HAP-1 (cell line): ENCODE results near the gene FBL.
A peak's percentile ranks its signal among the peaks of the same experiment; 100 is the strongest.

Source experiments
- DNase-seq, 2 experiments: peaks; one replicate each; pipeline ENCODE4 v3.0.0-alpha.2; 2016 to 2020; ENCODE audit warnings: low spot score in 2 of 2
- H3K27me3 ChIP-seq: fragments of 250-450 bp; sonication (Bioruptor Pico); 2 replicates; pipeline ENCODE4 v1.5.1; 2020; ENCODE audit warnings: low read depth, mild to moderate bottlenecking, moderate library complexity
- H3K36me3 ChIP-seq: fragments of 250-450 bp; sonication (Bioruptor Pico); replicated peaks from 2 replicates; pipeline ENCODE4 v1.5.1; 2020; ENCODE audit warnings: mild to moderate bottlenecking
- H3K4me1 ChIP-seq: fragments of 250-450 bp; sonication (Bioruptor Pico); 2 replicates; pipeline ENCODE4 v1.5.1; 2020; ENCODE audit warnings: mild to moderate bottlenecking
- H3K4me3 ChIP-seq: fragments of 250-450 bp; sonication (Bioruptor Pico); 2 replicates; pipeline ENCODE4 v1.5.1; 2020; ENCODE audit warnings: mild to moderate bottlenecking, moderate library complexity
- H3K9me3 ChIP-seq: fragments of 250-450 bp; sonication (Bioruptor Pico); 2 replicates; pipeline ENCODE4 v1.5.1; 2020; ENCODE audit warnings: mild to moderate bottlenecking, moderate library complexity
- in situ Hi-C: fragments of 300-500 bp; cut with MboI; formaldehyde crosslinking; loops from 3 replicates; pipeline ENCODE4 v1.14.3; 2020; ENCODE audit warnings: low sequenced_read_pairs, inconsistent platforms, mixed read lengths

The FBL gene

DNA sequence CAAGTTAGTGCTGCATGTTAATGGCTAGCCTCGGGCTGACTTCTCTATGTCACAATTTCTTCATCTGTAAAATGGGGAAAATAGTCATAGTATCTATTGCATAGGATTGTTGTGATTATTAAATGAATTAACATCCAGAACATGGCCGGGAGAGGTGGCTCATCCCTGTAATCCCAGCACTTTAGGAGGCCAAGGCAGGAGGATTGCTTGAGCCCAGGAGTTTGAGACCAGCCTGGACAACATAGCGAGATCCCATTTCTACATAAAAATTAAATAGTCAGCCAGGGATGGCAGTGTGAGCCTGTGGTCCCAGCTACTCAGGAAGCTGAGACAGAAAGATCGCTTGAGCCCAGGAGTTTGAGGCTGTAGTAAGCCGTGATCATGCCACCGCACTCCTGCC is 21.8 kb upstream of the FBL start:
- no peaks in the 10 kb centered on the region for H3K4me1 ChIP-seq
- 0 out of 2 replicates have a peak, but pooled peaks cover 2% of the 10 kb centered on the region for H3K27me3 ChIP-seq
- no peaks in the 10 kb centered on the region for H3K9me3 ChIP-seq
- no peak for DNase-seq
- no peak overlapping the region for H3K4me3 ChIP-seq
- H3K36me3 ChIP-seq, result no peaks in the 10 kb centered on the region
- in situ Hi-C loops, result no loop called here

DNA sequence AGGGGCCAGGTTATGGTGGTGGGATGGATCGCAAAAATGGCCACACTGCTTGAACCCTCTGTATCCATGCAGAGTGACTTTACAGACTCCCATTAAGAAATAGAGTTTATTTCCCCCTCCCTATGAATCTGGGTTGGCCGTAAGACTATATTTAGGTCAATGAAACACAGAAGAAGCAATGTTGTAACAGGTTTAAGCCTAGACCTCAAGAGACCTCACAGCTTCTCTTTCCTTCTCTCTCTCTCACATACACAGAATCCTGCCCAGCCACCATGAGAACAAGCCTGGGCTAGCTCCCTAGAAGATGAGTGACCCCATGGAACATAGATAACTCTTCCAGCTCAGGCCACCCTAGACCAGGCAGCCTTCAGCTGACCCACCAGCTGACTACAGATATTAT is 21.0 kb upstream of the FBL start:
- 0 out of 2 replicates have a peak, but pooled peaks cover 2% of the 10 kb centered on the region for H3K27me3 ChIP-seq
- in situ Hi-C loops, result no loop called here
- H3K36me3 ChIP-seq, result no peaks in the 10 kb centered on the region
- H3K4me3 ChIP-seq, result no peak overlapping the region
- no peak for DNase-seq
- H3K9me3 ChIP-seq, result no peaks in the 10 kb centered on the region
- no peaks in the 10 kb centered on the region for H3K4me1 ChIP-seq

DNA sequence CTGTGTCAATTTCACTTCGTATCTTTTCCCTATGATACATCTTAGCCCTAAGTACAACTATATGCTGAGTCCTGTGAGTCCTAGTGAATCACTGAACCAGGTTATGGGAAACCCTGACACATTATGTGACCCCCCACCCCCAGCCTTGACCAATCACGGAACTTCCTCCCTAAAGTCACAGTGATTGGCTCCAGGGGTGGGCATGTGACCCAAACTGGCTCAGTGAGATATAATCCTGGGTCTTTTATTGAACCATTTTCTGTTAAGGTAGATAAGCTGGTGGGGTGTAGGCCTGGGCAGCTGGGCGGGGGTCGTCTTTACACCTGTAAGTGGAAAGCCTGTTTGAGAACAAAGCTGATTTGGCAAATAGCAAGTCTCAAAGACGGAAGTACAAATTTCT is 19.8 kb upstream of the FBL start:
- Histone ChIP-seq H3K4me3 (no peak overlapping the region), H3K27me3 (0 out of 2 replicates have a peak, but pooled peaks cover 2% of the 10 kb centered on the region), H3K9me3 (no peaks in the 10 kb centered on the region), H3K4me1 (no peaks in the 10 kb centered on the region), H3K36me3 (no peaks in the 10 kb centered on the region)
- no peak for DNase-seq
- in situ Hi-C loops, result no loop called here

- 0 out of 2 replicates have a peak, but pooled peaks cover 2% of the 10 kb centered on the region for H3K27me3 ChIP-seq
- H3K36me3 ChIP-seq, result no peaks in the 10 kb centered on the region
- H3K4me1 ChIP-seq, result no peaks in the 10 kb centered on the region
- H3K9me3 ChIP-seq, result no peaks in the 10 kb centered on the region
- in situ Hi-C loops, result no loop called here
- no peak overlapping the region for H3K4me3 ChIP-seq
- no peak for DNase-seq
These were observed 19.0 kb upstream of the FBL start for GRCh38 chr19:39865186-39865585.

DNA sequence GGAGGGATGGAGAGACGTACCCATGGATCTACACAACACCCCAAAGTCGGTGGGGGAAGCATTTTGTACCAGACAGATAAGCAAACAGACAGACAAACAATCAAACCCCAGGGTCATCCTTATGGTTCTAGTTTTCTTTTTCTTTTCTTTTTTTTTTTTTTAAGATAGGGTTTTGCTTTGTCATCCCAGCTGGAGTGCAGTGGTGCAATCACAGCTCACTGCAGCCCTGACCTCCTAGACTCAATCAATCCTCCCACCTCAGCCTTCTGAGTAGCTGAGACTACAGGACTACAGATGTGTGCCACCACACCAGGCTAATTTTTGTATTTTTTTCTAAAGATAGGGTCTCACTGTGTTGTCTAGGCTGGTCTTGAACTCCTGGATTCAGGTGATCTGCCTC is 17.9 kb upstream of the FBL start:
- H3K9me3 ChIP-seq, result no peaks in the 10 kb centered on the region
- peaks cover 4% of the 10 kb centered on the region for H3K4me1 ChIP-seq
- no peaks in the 10 kb centered on the region for H3K36me3 ChIP-seq
- H3K4me3 ChIP-seq, result no peak overlapping the region
- DNase-seq, result no peak
- in situ Hi-C loops, result no loop called here
- 0 out of 2 replicates have a peak, but pooled peaks cover 2% of the 10 kb centered on the region for H3K27me3 ChIP-seq

GRCh38 chr19:39858541-39858940 is 12.4 kb upstream of the FBL start:
- DNase-seq, result peak; percentile 61 to 80
- no peaks in the 10 kb centered on the region for H3K9me3 ChIP-seq
- H3K36me3 ChIP-seq, result no peaks in the 10 kb centered on the region
- no peaks in the 10 kb centered on the region for H3K27me3 ChIP-seq
- in situ Hi-C loops, result no loop called here
- peaks cover 4% of the 10 kb centered on the region for H3K4me1 ChIP-seq
- no peak overlapping the region for H3K4me3 ChIP-seq

GRCh38 chr19:39852882-39853281 is 6.7 kb upstream of the FBL start:
- Histone ChIP-seq H3K4me1 (peaks cover 4% of the 10 kb centered on the region; the same call in 1 of the 2 replicates), H3K36me3 (no peaks in the 10 kb centered on the region), H3K4me3 (no peak overlapping the region), H3K27me3 (no peaks in the 10 kb centered on the region), H3K9me3 (no peaks in the 10 kb centered on the region)
- in situ Hi-C loops, result no loop called here
- no peak for DNase-seq

DNA sequence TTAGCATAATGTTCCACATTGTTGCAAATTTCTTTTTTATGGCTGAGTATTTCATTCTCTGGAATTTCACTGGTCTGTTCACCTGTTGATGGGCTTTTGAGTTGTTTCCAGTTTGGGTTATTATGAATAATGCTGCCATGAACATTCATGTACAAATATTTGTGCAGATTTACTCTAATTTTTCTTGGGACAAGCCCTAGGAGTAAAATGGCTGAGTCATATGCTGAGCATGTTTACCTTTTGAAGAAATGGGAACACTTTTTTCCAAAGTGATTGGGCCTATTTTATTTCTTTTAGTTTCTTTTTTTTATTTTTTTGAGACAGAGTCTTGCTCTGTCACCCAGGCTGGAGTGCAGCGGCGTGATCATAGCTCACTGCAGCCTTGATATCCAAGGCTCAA is 4.7 kb upstream of the FBL start:
- in situ Hi-C loops, result no loop called here
- no peaks in the 10 kb centered on the region for H3K36me3 ChIP-seq

GRCh38 chr19:39848392-39848791 is 2.2 kb upstream of the FBL start:
- Histone ChIP-seq H3K36me3 (0 out of 2 replicates have a peak, but pooled peaks cover 3% of the 10 kb centered on the region), H3K27me3 (no peaks in the 10 kb centered on the region), H3K4me1 (peaks cover 25% of the 10 kb centered on the region), H3K4me3 (no peak overlapping the region), H3K9me3 (no peaks in the 10 kb centered on the region)
- no peak for DNase-seq
- in situ Hi-C loops, result no loop called here

More for the DNA sequence above, 4.7 kb upstream of the FBL start:
- DNase-seq, result no peak
- Histone ChIP-seq H3K9me3 (no peaks in the 10 kb centered on the region), H3K27me3 (no peaks in the 10 kb centered on the region), H3K4me3 (no peak overlapping the region), H3K4me1 (peaks cover 11% of the 10 kb centered on the region)

DNA sequence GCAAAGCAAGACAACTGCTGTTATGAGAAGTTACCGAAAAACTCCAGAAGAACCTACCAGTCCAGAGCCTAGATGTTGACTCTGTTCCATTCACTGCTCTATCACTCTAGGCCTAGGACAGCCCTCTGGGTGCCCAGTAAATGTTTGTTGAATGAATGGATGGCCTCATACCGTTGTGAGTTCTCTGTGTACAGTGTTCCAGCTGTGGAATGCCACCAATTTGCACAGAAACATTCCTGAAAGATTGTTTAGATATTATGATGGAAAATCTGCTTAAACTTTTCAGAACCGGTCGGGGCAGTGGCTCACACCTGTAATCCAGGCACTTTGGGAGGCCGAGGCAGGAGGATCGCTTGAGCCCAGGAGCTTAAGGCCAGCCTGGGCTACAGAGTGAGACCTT is 1.3 kb upstream of the FBL start:
- no peak overlapping the region for H3K4me3 ChIP-seq
- no peaks in the 10 kb centered on the region for H3K27me3 ChIP-seq
- H3K9me3 ChIP-seq, result no peaks in the 10 kb centered on the region
- 0 out of 2 replicates have a peak, but pooled peaks cover 3% of the 10 kb centered on the region for H3K36me3 ChIP-seq
- DNase-seq, result no peak
- in situ Hi-C loops, result no loop called here
- peaks cover 32% of the 10 kb centered on the region for H3K4me1 ChIP-seq

DNA sequence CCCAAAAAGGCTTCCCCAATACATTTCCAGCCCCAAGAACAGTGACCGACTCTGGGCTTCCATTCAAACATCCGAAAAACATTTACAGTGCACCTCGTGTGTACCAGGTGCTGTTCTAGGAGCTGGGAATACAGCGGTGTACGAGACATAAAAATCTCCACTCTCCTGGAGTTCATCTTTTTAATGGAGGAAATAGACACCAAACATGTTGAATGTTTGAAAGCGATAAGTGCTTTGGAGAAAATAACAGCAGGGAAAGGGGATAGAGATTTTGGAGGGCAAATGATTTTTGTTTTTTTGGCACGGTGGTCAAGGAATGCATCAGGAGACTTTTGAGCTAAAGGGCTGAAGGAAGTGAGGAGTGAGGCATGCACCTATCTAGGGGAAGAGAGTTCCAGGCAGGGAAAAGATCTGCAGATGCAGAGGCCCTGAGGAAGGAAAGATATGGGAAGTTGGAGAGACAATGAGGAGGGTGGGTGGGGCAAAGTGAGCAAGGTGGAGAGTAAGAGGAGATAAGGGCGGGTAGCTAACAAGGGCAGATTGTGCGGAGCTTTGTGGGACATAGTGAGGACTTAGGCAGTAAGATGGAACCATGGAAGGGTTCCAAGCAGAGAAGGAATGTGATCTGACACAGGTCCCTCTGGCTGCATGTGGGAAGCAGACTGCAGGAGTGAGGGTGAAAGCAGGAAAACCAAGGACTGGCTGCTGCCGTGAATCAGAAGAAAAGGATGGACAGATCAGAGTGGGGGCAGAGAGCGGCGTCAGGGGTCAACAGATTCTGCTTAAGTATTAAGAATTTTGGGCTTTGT is 703 bp upstream of the FBL start:
- in situ Hi-C loops, result no loop called here
- H3K4me1 ChIP-seq, result peaks cover 35% of the 10 kb centered on the region
- peak in 1 of 2 experiments; percentile 26 for DNase-seq
- H3K27me3 ChIP-seq, result no peaks in the 10 kb centered on the region
- no peaks in the 10 kb centered on the region for H3K9me3 ChIP-seq
- H3K36me3 ChIP-seq, result 0 out of 2 replicates have a peak, but pooled peaks cover 3% of the 10 kb centered on the region
- H3K4me3 ChIP-seq, result peak overlapping the region; percentile 88

- no peaks in the 10 kb centered on the region for H3K9me3 ChIP-seq
- peak; percentile 37 to 68 for DNase-seq
- H3K27me3 ChIP-seq, result no peaks in the 10 kb centered on the region
- H3K4me1 ChIP-seq, result peaks cover 35% of the 10 kb centered on the region
- H3K4me3 ChIP-seq, result peak overlapping the region; percentile 88
- in situ Hi-C loops, result no loop called here
- H3K36me3 ChIP-seq, result 0 out of 2 replicates have a peak, but pooled peaks cover 6% of the 10 kb centered on the region
These were observed 621 bp downstream of the FBL start for GRCh38 chr19:39845584-39845932.

DNA sequence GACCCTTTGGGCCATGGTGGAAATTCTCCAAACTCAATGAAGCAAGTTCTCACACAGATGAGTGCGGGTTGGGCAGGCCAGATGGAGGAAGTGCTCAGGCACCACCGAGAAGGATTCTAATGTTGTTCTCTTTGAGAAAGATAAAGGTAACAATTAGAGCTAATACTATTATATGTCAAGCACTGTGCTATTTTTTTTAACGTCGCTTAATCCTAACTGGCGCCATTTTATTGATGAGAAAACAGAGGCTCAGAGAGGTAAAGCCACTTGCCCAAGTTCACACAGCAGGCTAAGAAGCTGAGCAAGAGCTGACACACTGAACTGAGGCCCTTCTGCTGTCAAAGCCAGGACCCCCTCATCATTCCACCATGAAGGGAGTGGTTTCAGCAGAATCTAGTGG is 1.0 kb downstream of the FBL start:
- Histone ChIP-seq H3K9me3 (no peaks in the 10 kb centered on the region), H3K4me3 (peak overlapping the region; percentile 88), H3K27me3 (no peaks in the 10 kb centered on the region), H3K36me3 (peaks cover 8% of the 10 kb centered on the region), H3K4me1 (peaks cover 35% of the 10 kb centered on the region)
- in situ Hi-C loops, result no loop called here
- no peak for DNase-seq

GRCh38 chr19:39843919-39844793 is 2.0 kb downstream of the FBL start:
- in situ Hi-C loops, result no loop called here
- DNase-seq, result peak; percentile 49 to 58
- no peaks in the 10 kb centered on the region for H3K27me3 ChIP-seq
- H3K36me3 ChIP-seq, result peaks cover 18% of the 10 kb centered on the region
- H3K4me1 ChIP-seq, result peaks cover 32% of the 10 kb centered on the region
- no peaks in the 10 kb centered on the region for H3K9me3 ChIP-seq
- H3K4me3 ChIP-seq, result peak overlapping the region; percentile 88
